GM18505 (cell line): ENCODE measurements around the gene CRAT.

Experiments used
- ATAC-seq: cut with Tn5 transposase; IDR thresholded peaks from one replicate; pipeline ENCODE4 v1.9.1; 2021; ENCODE audit not compliant: unreplicated experiment
- POLR2A ChIP-seq: IDR thresholded peaks from 4 replicates; pipeline ENCODE4 v1.6.1; 2011; ENCODE audit warnings: borderline replicate concordance; ENCODE audit not compliant: insufficient read depth, insufficient read length; ENCODE audit errors: extremely low read depth

Gene CRAT

GRCh38 chr9:129064499-129064908 is 46.1 kb downstream of the CRAT start:
- no peak for TF ChIP-seq POLR2A
- no peak for ATAC-seq

GRCh38 chr9:129063061-129063460 is 47.5 kb downstream of the CRAT start:
- no peak for ATAC-seq
- no peak for TF ChIP-seq POLR2A

- no peak for ATAC-seq
These were observed 49.6 kb downstream of the CRAT start for GRCh38 chr9:129060991-129061390.

DNA sequence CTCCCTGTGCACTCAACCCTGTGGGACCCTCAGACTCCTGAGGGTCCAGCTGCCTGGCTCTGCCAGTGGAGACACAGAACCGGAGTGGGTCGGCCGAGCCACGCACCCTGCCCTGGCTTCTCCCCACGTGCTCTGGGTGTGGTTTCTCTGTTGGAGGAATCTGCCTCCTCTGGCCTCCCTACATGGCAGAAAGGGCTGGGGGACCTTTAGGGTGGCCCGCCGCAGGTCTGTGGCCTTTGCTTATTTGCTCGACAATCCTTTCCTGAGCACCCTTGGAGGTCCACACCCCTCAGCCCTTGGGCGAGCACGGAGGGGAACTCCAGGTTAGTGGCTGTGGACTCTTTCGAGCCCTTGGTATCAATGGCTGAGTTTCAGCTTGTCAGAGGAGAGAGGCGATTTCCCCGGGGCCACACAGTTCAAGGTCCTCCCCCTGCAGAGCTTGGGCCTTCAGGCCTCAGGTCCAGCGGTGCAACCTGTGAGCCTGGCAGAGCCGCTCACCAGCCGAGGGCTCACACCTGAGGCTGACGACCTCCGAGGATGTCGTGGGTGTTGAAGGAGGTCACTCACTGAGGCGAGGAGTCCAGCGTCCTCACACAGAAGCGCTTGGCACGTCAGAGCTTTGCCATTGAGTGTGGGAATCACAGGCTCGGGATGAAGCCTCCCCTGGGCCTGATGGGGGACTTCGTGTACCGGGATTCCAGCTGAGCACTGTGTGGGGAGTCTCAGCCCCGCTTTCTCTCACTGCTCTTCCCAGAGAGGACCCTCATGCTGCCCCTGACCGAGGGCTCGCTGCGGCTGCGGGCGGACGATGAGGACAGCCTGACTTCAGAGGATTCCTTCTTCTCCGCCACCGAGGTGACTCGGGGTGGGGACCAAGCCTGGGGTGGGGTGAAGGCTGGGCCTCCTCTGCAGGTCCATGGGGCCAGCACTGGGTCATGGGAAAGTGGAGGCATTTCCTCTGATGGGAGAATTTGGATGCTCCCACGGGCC is 50.5 kb downstream of the CRAT start:
- no peak for TF ChIP-seq POLR2A
- ATAC-seq, result no peak

More at GRCh38 chr9:129060991-129061390, 49.6 kb downstream of the CRAT start:
- no peak for TF ChIP-seq POLR2A

DNA sequence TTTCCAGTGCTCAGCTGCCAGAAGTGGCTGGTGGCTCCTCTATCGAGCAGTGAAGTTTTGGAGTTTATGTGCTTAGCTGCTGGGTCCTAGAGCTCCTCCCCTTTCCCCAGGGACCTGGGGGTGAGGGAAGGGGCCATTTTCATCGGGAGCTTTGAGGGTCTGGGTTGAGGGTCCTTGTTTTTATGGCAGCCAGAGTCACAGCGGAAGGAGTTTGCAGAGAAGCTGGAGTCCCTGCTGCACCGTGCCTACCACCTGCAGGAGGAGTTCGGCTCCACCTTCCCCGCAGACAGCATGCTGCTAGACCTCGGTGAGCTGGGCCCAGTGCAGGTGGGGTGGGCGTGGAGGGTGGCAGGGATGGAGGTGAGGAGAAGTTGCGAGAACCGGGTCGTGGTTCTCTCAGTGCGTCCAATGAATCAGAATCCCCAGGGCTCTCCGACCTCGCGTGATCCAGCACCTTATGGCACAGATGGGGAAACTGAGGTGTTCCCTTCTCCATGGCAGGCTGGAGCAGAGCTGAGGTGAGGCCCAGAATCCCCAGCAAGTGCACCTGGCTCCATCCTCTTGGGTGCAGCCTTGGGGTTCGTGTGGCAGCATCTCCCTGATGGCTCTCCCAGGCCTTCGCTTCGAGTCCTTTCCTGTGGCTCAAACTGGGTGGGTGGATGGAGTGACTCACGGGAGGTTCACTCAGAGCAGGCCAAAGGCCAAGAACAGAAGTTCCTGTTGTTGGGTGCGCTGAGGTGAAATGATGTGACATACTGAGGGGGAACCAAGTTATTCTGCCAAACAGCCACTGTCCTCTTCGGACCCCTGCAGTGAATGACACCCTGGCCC is 51.4 kb downstream of the CRAT start:
- ATAC-seq, result no peak
- no peak for TF ChIP-seq POLR2A

GRCh38 chr9:129054163-129054851 is 56.3 kb downstream of the CRAT start:
- ATAC-seq, result no peak
- TF ChIP-seq POLR2A, result no peak

DNA sequence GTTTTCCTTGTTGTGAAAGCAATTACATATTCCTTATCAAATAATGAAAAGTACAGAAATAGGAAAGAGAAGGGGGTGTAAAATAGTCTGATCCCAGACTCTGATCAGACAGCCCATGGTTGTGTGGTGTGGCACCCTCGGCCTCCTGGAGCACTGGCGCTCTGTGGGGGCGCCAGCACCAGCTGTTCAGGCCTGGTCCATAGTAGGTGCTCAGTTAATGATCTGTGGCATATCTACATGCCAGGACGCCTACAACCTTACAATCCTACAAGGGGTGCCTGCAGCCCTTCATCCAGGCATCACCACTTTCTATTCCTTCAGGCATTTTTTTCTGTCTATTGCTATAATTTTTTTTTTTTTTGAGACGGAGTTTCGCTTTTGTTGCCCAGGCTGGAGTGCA is 57.6 kb downstream of the CRAT start:
- TF ChIP-seq POLR2A, result no peak
- ATAC-seq, result no peak

GRCh38 chr9:129052592-129052991 is 58.0 kb downstream of the CRAT start:
- no peak for ATAC-seq
- no peak for TF ChIP-seq POLR2A
